H1 (cell line): ENCODE results near the gene ADM.

ENCODE experiments used
- CEBPB ChIP-seq: IDR thresholded peaks from 2 replicates; pipeline ENCODE4 v1.6.1; 2012; ENCODE audit warnings: low read depth, low read length
- EZH2 ChIP-seq: fragments of 200-600 bp; sonication (generic); IDR thresholded peaks from 2 replicates; pipeline ENCODE4 v1.7.1; 2012; ENCODE audit warnings: low read depth, mild to moderate bottlenecking, moderate library complexity, low read length, inconsistent platforms; ENCODE audit not compliant: severe bottlenecking
- HDAC2 ChIP-seq, 2 experiments: fragments of 300-600 bp in 1 of 2; sonication (generic) in 1 of 2; IDR thresholded peaks; 2 replicates each; pipeline ENCODE4 v1.6.1; 2011 to 2012; ENCODE audit warnings: low read depth in 2 of 2, low read length in 2 of 2, mild to moderate bottlenecking in 2 of 2, moderate library complexity in 2 of 2, borderline replicate concordance in 1 of 2, inconsistent platforms in 1 of 2
- JUN ChIP-seq: IDR thresholded peaks from 2 replicates; pipeline ENCODE4 v1.6.1; 2011; ENCODE audit warnings: low read depth, mild to moderate bottlenecking, improper control_type of control experiment, low read length
- JUND ChIP-seq: IDR thresholded peaks from 2 replicates; pipeline ENCODE4 v1.6.1; 2011; ENCODE audit warnings: mild to moderate bottlenecking, improper control_type of control experiment, low read length
- KDM1A ChIP-seq: fragments of 200-600, 300-600 bp; sonication (generic); IDR thresholded peaks from 2 replicates; pipeline ENCODE4 v1.7.1; 2016; ENCODE audit warnings: mild to moderate bottlenecking, low read length, borderline replicate concordance
- PHF8 ChIP-seq: fragments of 200-600 bp; sonication (generic); conservative IDR thresholded peaks from 2 replicates; pipeline ENCODE4 v1.7.1; 2012; ENCODE audit warnings: low read depth, mild to moderate bottlenecking, inconsistent platforms, low read length, moderate library complexity
- POLR2A ChIP-seq, 2 experiments: IDR thresholded peaks; 1 replicate in 1 of 2; 2 replicates in 1 of 2; pipeline ENCODE4 v1.6.1; 2011; ENCODE audit warnings: low read depth in 2 of 2, low read length in 2 of 2, mild to moderate bottlenecking in 2 of 2; ENCODE audit errors: control extremely low read depth in 1 of 2
- TAF1 ChIP-seq: IDR thresholded peaks from 2 replicates; pipeline ENCODE4 v1.6.1; 2011; ENCODE audit warnings: mild to moderate bottlenecking, low read depth, low read length
- TAF7 ChIP-seq: optimal IDR thresholded peaks from 2 replicates; pipeline ENCODE3; 2011; ENCODE audit warnings: low read depth, mild to moderate bottlenecking, inconsistent platforms, low read length, moderate library complexity, borderline replicate concordance
- ZNF274 ChIP-seq: IDR thresholded peaks from 2 replicates; pipeline ENCODE4 v1.7.0; 2012; ENCODE audit warnings: low read length, borderline replicate concordance; ENCODE audit errors: extremely low read depth
- TF ChIP-seq, protein P1 (sequence below), 3 experiments: IDR thresholded peaks; 1 replicate in 2 of 3; 2 replicates in 1 of 3; pipeline versions ENCODE4 v1.5.1 to v1.6.1; 2011; ENCODE audit warnings: low read length in 3 of 3, mild to moderate bottlenecking in 3 of 3, inconsistent platforms in 2 of 3, low read depth in 1 of 3, moderate library complexity in 1 of 3; ENCODE audit not compliant: insufficient read depth in 1 of 3; ENCODE audit errors: control extremely low read depth in 1 of 3
- TF ChIP-seq, protein P2 (sequence below): IDR thresholded peaks from 2 replicates; pipeline ENCODE4 v1.6.1; 2012; ENCODE audit warnings: inconsistent platforms

GRCh38 chr11:10275714-10276113, 29.2 kb upstream of the ADM start:
- TF ChIP-seq, protein P1, sequence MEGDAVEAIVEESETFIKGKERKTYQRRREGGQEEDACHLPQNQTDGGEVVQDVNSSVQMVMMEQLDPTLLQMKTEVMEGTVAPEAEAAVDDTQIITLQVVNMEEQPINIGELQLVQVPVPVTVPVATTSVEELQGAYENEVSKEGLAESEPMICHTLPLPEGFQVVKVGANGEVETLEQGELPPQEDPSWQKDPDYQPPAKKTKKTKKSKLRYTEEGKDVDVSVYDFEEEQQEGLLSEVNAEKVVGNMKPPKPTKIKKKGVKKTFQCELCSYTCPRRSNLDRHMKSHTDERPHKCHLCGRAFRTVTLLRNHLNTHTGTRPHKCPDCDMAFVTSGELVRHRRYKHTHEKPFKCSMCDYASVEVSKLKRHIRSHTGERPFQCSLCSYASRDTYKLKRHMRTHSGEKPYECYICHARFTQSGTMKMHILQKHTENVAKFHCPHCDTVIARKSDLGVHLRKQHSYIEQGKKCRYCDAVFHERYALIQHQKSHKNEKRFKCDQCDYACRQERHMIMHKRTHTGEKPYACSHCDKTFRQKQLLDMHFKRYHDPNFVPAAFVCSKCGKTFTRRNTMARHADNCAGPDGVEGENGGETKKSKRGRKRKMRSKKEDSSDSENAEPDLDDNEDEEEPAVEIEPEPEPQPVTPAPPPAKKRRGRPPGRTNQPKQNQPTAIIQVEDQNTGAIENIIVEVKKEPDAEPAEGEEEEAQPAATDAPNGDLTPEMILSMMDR (IDR thresholded peaks at IDR 0.05; ENCODE audit: control extremely low read depth in 1 of 3, insufficient read depth in 1 of 3, low read depth in 1 of 3, low read length in 3 of 3) = no peak
- TF ChIP-seq EZH2 (no peak), JUND (no peak), ZNF274 (no peak), CEBPB (no peak), HDAC2 (IDR thresholded peaks at IDR 0.05; ENCODE audit: borderline replicate concordance in 1 of 2, low read depth in 2 of 2, low read length in 2 of 2) (no peak), TAF7 (no peak), TAF1 (no peak), POLR2A (IDR thresholded peaks at IDR 0.05; ENCODE audit: control extremely low read depth in 1 of 2, low read depth in 2 of 2, low read length in 2 of 2) (no peak), JUN (no peak), KDM1A (no peak), PHF8 (no peak)
- TF ChIP-seq, protein P2, sequence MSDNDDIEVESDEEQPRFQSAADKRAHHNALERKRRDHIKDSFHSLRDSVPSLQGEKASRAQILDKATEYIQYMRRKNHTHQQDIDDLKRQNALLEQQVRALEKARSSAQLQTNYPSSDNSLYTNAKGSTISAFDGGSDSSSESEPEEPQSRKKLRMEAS = no peak
